HEK293 (cell line): ENCODE results near the gene ZNF540.

Experiments used
- GLI4 ChIP-seq: fragments of 450-650 bp; formaldehyde crosslinking; IDR thresholded peaks from 2 replicates; pipeline ENCODE4 v1.5.1; 2016; ENCODE audit warnings: missing biosample characterization, missing genetic modification characterization
- OVOL3 ChIP-seq: fragments of 450-650 bp; formaldehyde crosslinking; IDR thresholded peaks from 2 replicates; pipeline ENCODE4 v1.5.1; 2016; ENCODE audit warnings: missing biosample characterization, missing genetic modification characterization
- ZBTB20 ChIP-seq: fragments of 450-650 bp; formaldehyde crosslinking; IDR thresholded peaks from 2 replicates; pipeline ENCODE4 v1.5.1; 2016; ENCODE audit warnings: missing biosample characterization, missing genetic modification characterization
- ZNF140 ChIP-seq: fragments of 450-650 bp; formaldehyde crosslinking; IDR thresholded peaks from 2 replicates; pipeline ENCODE4 v1.5.1; 2016; ENCODE audit warnings: missing biosample characterization, missing genetic modification characterization
- ZNF184 ChIP-seq: fragments of 450-650 bp; IDR thresholded peaks from 2 replicates; pipeline ENCODE4 v1.5.1; 2018; ENCODE audit warnings: missing biosample characterization, mild to moderate bottlenecking, missing genetic modification characterization
- ZNF2 ChIP-seq: fragments of 450-650 bp; formaldehyde crosslinking; IDR thresholded peaks from 2 replicates; pipeline ENCODE4 v1.5.1; 2016; ENCODE audit warnings: missing biosample characterization, missing genetic modification characterization
- ZNF214 ChIP-seq: fragments of 450-650 bp; formaldehyde crosslinking; IDR thresholded peaks from 2 replicates; pipeline ENCODE4 v1.5.1; 2017; ENCODE audit warnings: missing biosample characterization, mild to moderate bottlenecking, missing genetic modification characterization, borderline replicate concordance
- ZNF23 ChIP-seq: fragments of 450-650 bp; formaldehyde crosslinking; IDR thresholded peaks from 2 replicates; pipeline ENCODE4 v1.5.1; 2016; ENCODE audit warnings: missing biosample characterization, missing genetic modification characterization, borderline replicate concordance
- ZNF292 ChIP-seq: fragments of 450-650 bp; formaldehyde crosslinking; IDR thresholded peaks from 2 replicates; pipeline ENCODE4 v1.5.1; 2016; ENCODE audit warnings: low read depth, missing biosample characterization, missing genetic modification characterization, borderline replicate concordance
- ZNF302 ChIP-seq: fragments of 450-650 bp; formaldehyde crosslinking; IDR thresholded peaks from 2 replicates; pipeline ENCODE4 v1.5.1; 2016; ENCODE audit warnings: missing biosample characterization, missing genetic modification characterization, low read depth
- ZNF335 ChIP-seq: fragments of 450-650 bp; formaldehyde crosslinking; conservative IDR thresholded peaks from 2 replicates; pipeline ENCODE4 v1.5.1; 2016; ENCODE audit warnings: missing biosample characterization, missing genetic modification characterization
- ZNF341 ChIP-seq: fragments of 450-650 bp; formaldehyde crosslinking; IDR thresholded peaks from 2 replicates; pipeline ENCODE4; 2016; ENCODE audit warnings: low read depth, missing biosample characterization, missing genetic modification characterization
- ZNF391 ChIP-seq: fragments of 450-650 bp; formaldehyde crosslinking; IDR thresholded peaks from 2 replicates; pipeline ENCODE4 v1.5.1; 2016; ENCODE audit warnings: low read depth, missing biosample characterization, missing genetic modification characterization, borderline replicate concordance
- ZNF394 ChIP-seq: fragments of 450-650 bp; formaldehyde crosslinking; IDR thresholded peaks from 2 replicates; pipeline ENCODE4 v1.5.1; 2016; ENCODE audit warnings: missing biosample characterization, missing genetic modification characterization, mild to moderate bottlenecking, moderate library complexity, borderline replicate concordance
- ZNF423 ChIP-seq: fragments of 450-650 bp; formaldehyde crosslinking; IDR thresholded peaks from 2 replicates; pipeline ENCODE4 v1.5.1; 2016; ENCODE audit warnings: missing biosample characterization, missing genetic modification characterization
- ZNF433 ChIP-seq: fragments of 450-650 bp; formaldehyde crosslinking; IDR thresholded peaks from 2 replicates; pipeline ENCODE4 v1.5.1; 2016; ENCODE audit warnings: missing biosample characterization, missing genetic modification characterization, low read depth
- ZNF473 ChIP-seq: fragments of 450-650 bp; formaldehyde crosslinking; IDR thresholded peaks from 2 replicates; pipeline ENCODE4 v1.5.1; 2017; ENCODE audit warnings: missing biosample characterization, missing genetic modification characterization
- ZNF530 ChIP-seq: fragments of 450-650 bp; formaldehyde crosslinking; IDR thresholded peaks from 2 replicates; pipeline ENCODE4 v1.5.1; 2016; ENCODE audit warnings: low read depth, missing biosample characterization, missing genetic modification characterization
- ZNF623 ChIP-seq: fragments of 450-650 bp; formaldehyde crosslinking; IDR thresholded peaks from 2 replicates; pipeline ENCODE4 v1.5.1; 2016; ENCODE audit warnings: missing biosample characterization, missing genetic modification characterization
- ZSCAN16 ChIP-seq: fragments of 450-650 bp; formaldehyde crosslinking; IDR thresholded peaks from 2 replicates; pipeline ENCODE4 v1.5.1; 2016; ENCODE audit warnings: missing biosample characterization, missing genetic modification characterization
- TF ChIP-seq, protein P1 (sequence below): fragments of 450-650 bp; formaldehyde crosslinking; IDR thresholded peaks from 2 replicates; pipeline ENCODE4 v1.5.1; 2016; ENCODE audit warnings: missing biosample characterization, missing genetic modification characterization
- TF ChIP-seq, protein P2 (sequence below): fragments of 450-650 bp; formaldehyde crosslinking; IDR thresholded peaks from 2 replicates; pipeline ENCODE4; 2016; ENCODE audit warnings: missing biosample characterization, missing genetic modification characterization
- TF ChIP-seq, protein P3 (sequence below): fragments of 450-650 bp; formaldehyde crosslinking; IDR thresholded peaks from 2 replicates; pipeline ENCODE4 v1.5.1; 2016; ENCODE audit warnings: missing biosample characterization, missing genetic modification characterization
- TF ChIP-seq, protein P4 (sequence below): fragments of 450-650 bp; formaldehyde crosslinking; IDR thresholded peaks from 2 replicates; pipeline ENCODE4 v1.5.1; 2017; ENCODE audit warnings: missing biosample characterization, missing genetic modification characterization
- TF ChIP-seq, protein P5 (sequence below): fragments of 450-650 bp; formaldehyde crosslinking; IDR thresholded peaks from 2 replicates; pipeline ENCODE4 v1.5.1; 2017; ENCODE audit warnings: missing biosample characterization, missing genetic modification characterization
- TF ChIP-seq, protein P6 (sequence below): fragments of 450-650 bp; formaldehyde crosslinking; IDR thresholded peaks from 2 replicates; pipeline ENCODE4 v1.5.1; 2016; ENCODE audit warnings: missing biosample characterization, missing genetic modification characterization, borderline replicate concordance

The ZNF540 gene

DNA sequence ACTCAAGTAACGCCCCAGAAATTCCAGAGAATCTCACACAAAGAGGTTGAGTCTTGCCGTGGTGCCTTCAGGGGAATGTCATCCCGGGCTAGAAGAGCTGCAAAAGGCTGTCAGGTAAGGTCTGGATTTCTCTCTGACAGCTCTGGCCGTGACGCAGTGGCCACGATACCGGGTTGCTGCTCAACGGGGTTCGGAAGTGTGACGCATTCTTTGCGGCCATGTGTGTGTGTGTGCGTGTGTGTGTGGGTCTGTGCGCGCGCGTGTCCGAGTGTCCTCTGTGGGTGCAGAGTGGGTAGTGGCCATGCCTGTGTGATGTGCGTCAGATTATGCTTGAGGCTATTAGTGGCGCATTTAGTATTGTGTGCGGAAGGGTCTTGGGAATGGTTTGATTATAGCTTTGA is 306 bp downstream of the ZNF540 start (continued):
- peak; percentile 29; the same call in 1 of the 2 replicates for TF ChIP-seq ZNF623
- TF ChIP-seq ZSCAN16 (tag by site-specific recombination) = no peak
- TF ChIP-seq OVOL3 = peak; percentile 78; the same call in 1 of the 2 replicates
- TF ChIP-seq GLI4 = no peak
- TF ChIP-seq, protein P1, sequence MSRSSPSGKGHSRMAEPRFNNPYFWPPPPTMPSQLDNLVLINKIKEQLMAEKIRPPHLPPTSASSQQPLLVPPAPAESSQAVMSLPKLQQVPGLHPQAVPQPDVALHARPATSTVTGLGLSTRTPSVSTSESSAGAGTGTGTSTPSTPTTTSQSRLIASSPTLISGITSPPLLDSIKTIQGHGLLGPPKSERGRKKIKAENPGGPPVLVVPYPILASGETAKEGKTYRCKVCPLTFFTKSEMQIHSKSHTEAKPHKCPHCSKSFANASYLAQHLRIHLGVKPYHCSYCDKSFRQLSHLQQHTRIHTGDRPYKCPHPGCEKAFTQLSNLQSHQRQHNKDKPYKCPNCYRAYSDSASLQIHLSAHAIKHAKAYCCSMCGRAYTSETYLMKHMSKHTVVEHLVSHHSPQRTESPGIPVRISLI (tag by site-specific recombination) = no peak
- no peak for TF ChIP-seq ZNF184 (tag by site-specific recombination)
- TF ChIP-seq, protein P2, sequence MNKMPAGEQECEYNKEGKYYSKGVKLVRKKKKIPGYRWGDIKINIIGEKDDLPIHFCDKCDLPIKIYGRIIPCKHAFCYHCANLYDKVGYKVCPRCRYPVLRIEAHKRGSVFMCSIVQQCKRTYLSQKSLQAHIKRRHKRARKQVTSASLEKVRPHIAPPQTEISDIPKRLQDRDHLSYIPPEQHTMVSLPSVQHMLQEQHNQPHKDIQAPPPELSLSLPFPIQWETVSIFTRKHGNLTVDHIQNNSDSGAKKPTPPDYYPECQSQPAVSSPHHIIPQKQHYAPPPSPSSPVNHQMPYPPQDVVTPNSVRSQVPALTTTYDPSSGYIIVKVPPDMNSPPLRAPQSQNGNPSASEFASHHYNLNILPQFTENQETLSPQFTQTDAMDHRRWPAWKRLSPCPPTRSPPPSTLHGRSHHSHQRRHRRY (tag by site-specific recombination) = peak; percentile 96
- no peak for TF ChIP-seq ZNF341 (tag by site-specific recombination)
- no peak for TF ChIP-seq ZNF140 (tag by site-specific recombination)
- TF ChIP-seq ZNF391 (tag by site-specific recombination) = peak; percentile 98
- TF ChIP-seq, protein P3, sequence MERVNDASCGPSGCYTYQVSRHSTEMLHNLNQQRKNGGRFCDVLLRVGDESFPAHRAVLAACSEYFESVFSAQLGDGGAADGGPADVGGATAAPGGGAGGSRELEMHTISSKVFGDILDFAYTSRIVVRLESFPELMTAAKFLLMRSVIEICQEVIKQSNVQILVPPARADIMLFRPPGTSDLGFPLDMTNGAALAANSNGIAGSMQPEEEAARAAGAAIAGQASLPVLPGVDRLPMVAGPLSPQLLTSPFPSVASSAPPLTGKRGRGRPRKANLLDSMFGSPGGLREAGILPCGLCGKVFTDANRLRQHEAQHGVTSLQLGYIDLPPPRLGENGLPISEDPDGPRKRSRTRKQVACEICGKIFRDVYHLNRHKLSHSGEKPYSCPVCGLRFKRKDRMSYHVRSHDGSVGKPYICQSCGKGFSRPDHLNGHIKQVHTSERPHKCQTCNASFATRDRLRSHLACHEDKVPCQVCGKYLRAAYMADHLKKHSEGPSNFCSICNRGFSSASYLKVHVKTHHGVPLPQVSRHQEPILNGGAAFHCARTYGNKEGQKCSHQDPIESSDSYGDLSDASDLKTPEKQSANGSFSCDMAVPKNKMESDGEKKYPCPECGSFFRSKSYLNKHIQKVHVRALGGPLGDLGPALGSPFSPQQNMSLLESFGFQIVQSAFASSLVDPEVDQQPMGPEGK = peak; percentile 16; the same call in 1 of the 2 replicates
- TF ChIP-seq ZNF292 = no peak
- peak; percentile 98 for TF ChIP-seq ZNF2 (tag by site-specific recombination)
- TF ChIP-seq ZNF214 = no peak
- TF ChIP-seq ZBTB20 = peak; percentile 36
- TF ChIP-seq, protein P4, sequence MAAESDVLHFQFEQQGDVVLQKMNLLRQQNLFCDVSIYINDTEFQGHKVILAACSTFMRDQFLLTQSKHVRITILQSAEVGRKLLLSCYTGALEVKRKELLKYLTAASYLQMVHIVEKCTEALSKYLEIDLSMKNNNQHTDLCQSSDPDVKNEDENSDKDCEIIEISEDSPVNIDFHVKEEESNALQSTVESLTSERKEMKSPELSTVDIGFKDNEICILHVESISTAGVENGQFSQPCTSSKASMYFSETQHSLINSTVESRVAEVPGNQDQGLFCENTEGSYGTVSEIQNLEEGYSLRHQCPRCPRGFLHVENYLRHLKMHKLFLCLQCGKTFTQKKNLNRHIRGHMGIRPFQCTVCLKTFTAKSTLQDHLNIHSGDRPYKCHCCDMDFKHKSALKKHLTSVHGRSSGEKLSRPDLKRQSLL = no peak; the same call in 1 of the 2 replicates
- no peak for TF ChIP-seq ZNF530 (tag by site-specific recombination)
- TF ChIP-seq, protein P5, sequence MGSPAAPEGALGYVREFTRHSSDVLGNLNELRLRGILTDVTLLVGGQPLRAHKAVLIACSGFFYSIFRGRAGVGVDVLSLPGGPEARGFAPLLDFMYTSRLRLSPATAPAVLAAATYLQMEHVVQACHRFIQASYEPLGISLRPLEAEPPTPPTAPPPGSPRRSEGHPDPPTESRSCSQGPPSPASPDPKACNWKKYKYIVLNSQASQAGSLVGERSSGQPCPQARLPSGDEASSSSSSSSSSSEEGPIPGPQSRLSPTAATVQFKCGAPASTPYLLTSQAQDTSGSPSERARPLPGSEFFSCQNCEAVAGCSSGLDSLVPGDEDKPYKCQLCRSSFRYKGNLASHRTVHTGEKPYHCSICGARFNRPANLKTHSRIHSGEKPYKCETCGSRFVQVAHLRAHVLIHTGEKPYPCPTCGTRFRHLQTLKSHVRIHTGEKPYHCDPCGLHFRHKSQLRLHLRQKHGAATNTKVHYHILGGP = no peak
- TF ChIP-seq, protein P6, sequence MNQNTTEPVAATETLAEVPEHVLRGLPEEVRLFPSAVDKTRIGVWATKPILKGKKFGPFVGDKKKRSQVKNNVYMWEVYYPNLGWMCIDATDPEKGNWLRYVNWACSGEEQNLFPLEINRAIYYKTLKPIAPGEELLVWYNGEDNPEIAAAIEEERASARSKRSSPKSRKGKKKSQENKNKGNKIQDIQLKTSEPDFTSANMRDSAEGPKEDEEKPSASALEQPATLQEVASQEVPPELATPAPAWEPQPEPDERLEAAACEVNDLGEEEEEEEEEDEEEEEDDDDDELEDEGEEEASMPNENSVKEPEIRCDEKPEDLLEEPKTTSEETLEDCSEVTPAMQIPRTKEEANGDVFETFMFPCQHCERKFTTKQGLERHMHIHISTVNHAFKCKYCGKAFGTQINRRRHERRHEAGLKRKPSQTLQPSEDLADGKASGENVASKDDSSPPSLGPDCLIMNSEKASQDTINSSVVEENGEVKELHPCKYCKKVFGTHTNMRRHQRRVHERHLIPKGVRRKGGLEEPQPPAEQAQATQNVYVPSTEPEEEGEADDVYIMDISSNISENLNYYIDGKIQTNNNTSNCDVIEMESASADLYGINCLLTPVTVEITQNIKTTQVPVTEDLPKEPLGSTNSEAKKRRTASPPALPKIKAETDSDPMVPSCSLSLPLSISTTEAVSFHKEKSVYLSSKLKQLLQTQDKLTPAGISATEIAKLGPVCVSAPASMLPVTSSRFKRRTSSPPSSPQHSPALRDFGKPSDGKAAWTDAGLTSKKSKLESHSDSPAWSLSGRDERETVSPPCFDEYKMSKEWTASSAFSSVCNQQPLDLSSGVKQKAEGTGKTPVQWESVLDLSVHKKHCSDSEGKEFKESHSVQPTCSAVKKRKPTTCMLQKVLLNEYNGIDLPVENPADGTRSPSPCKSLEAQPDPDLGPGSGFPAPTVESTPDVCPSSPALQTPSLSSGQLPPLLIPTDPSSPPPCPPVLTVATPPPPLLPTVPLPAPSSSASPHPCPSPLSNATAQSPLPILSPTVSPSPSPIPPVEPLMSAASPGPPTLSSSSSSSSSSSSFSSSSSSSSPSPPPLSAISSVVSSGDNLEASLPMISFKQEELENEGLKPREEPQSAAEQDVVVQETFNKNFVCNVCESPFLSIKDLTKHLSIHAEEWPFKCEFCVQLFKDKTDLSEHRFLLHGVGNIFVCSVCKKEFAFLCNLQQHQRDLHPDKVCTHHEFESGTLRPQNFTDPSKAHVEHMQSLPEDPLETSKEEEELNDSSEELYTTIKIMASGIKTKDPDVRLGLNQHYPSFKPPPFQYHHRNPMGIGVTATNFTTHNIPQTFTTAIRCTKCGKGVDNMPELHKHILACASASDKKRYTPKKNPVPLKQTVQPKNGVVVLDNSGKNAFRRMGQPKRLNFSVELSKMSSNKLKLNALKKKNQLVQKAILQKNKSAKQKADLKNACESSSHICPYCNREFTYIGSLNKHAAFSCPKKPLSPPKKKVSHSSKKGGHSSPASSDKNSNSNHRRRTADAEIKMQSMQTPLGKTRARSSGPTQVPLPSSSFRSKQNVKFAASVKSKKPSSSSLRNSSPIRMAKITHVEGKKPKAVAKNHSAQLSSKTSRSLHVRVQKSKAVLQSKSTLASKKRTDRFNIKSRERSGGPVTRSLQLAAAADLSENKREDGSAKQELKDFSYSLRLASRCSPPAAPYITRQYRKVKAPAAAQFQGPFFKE (tag by site-specific recombination) = 0 out of 2 replicates have a peak, but pooled peaks have one; percentile 76
- peak; percentile 79; the same call in 1 of the 2 replicates for TF ChIP-seq ZNF302 (tag by site-specific recombination)
- no peak; the same call in 1 of the 2 replicates for TF ChIP-seq ZNF394 (tag by site-specific recombination)
- TF ChIP-seq ZNF23 (tag by site-specific recombination) = peak; percentile 71; the same call in 1 of the 2 replicates
- TF ChIP-seq ZNF423 = no peak
- no peak for TF ChIP-seq ZNF433
- TF ChIP-seq ZNF335 = peak; percentile 99
- no peak for TF ChIP-seq ZNF473 (tag by site-specific recombination)
